Panc1 (cell line): ENCODE measurements around the gene LDLRAD4. TPM values are rescaled to one million over a fixed set of nuclear protein-coding genes. Genes with fewer than 3 reads are reported as not detected.

Source experiments
- ATAC-seq: fragments of 200-7000 bp; cut with Tn5 transposase; 2 replicates; pipeline ENCODE4 v1.9.1; 2020; ENCODE audit warnings: mild to moderate bottlenecking, moderate library complexity
- BruUV-seq: library from RNA; stranded (reverse); fragments of 400-500 nt; replicated peaks from 2 replicates; lab custom pipeline; 2021; lab: Mats Ljungman, UMichigan
- CTCF ChIA-PET: fragments of 300-600 bp; sonication (Branson Sonifier 250); formaldehyde crosslinking; loops from one replicate; lab custom pipeline; 2022; ENCODE audit warnings: antibody characterized with exemption; lab: Charles Lee
- POLR2A ChIA-PET: fragments of 300-600 bp; sonication (Branson Sonifier 250); formaldehyde crosslinking; loops from one replicate; lab custom pipeline; 2022; ENCODE audit warnings: antibody characterized with exemption; lab: Charles Lee
- DNase-seq: peaks from one replicate; pipeline ENCODE4 v3.0.0-alpha.2; 2010; ENCODE audit warnings: low read depth, low spot score
- H3K27ac ChIP-seq: 2 replicates; pipeline ENCODE4 v1.5.1; 2011; ENCODE audit warnings: mild to moderate bottlenecking, low read length, inconsistent platforms
- H3K27me3 ChIP-seq: fragments of 200-500 bp; sonication (Bioruptor generic); 2 replicates; pipeline ENCODE4 v1.6.0; 2014; ENCODE audit warnings: low read length, inconsistent platforms; ENCODE audit not compliant: control insufficient read depth, insufficient read depth
- H3K36me3 ChIP-seq: fragments of 200-500 bp; sonication (Bioruptor generic); 2 replicates; pipeline ENCODE4 v1.5.1; 2014; ENCODE audit warnings: inconsistent platforms, mild to moderate bottlenecking, low read length, moderate library complexity; ENCODE audit not compliant: control insufficient read depth, insufficient read depth
- H3K4me1 ChIP-seq: 2 replicates; pipeline ENCODE4 v1.5.1; 2011; ENCODE audit warnings: inconsistent platforms, mild to moderate bottlenecking, low read length, moderate library complexity; ENCODE audit not compliant: control insufficient read depth, insufficient read depth
- H3K4me3 ChIP-seq, 2 experiments: 2 replicates each; pipeline ENCODE4 v1.5.1; 2011 to 2012; ENCODE audit warnings: low read depth in 2 of 2, low read length in 2 of 2, mild to moderate bottlenecking in 2 of 2, inconsistent platforms in 1 of 2, moderate library complexity in 1 of 2
- H3K9me3 ChIP-seq: fragments of 200-500 bp; sonication (Bioruptor generic); 2 replicates; pipeline ENCODE4 v1.5.1; 2014; ENCODE audit warnings: low read depth, mild to moderate bottlenecking, inconsistent platforms, low read length, moderate library complexity; ENCODE audit not compliant: control insufficient read depth, insufficient read depth
- CTCF ChIP-seq: fragments of 450-650 bp; IDR thresholded peaks from 2 replicates; pipeline ENCODE4 v1.5.1; 2017; ENCODE audit warnings: mild to moderate bottlenecking
- POLR2AphosphoS5 ChIP-seq: IDR thresholded peaks from 2 replicates; pipeline ENCODE4 v1.6.1; 2012; ENCODE audit warnings: mild to moderate bottlenecking, low read depth, low read length, moderate library complexity
- REST ChIP-seq, 2 experiments: IDR thresholded peaks; 2 replicates each; pipeline ENCODE4 v1.6.1; 2011 to 2012; ENCODE audit warnings: low read depth in 2 of 2, control low read depth in 1 of 2, low read length in 1 of 2, mild to moderate bottlenecking in 1 of 2, moderate library complexity in 1 of 2; ENCODE audit not compliant: insufficient read depth in 1 of 2
- SIN3A ChIP-seq: IDR thresholded peaks from 2 replicates; pipeline ENCODE4 v1.6.1; 2012; ENCODE audit warnings: low read depth, mild to moderate bottlenecking, low read length, moderate library complexity, borderline replicate concordance; ENCODE audit not compliant: insufficient read depth
- TCF7L2 ChIP-seq: IDR thresholded peaks from 2 replicates; pipeline ENCODE4 v1.6.1; 2011; ENCODE audit warnings: mild to moderate bottlenecking, low read depth, low read length, inconsistent platforms
- in situ Hi-C: cut with HindIII; loops from 2 replicates; pipeline ENCODE4 v1.10.0; 2016; ENCODE audit warnings: low sequenced_read_pairs, low pct_unique_long_range_greater_than_20kb
- intact Hi-C: fragments of 100-400 bp; cut with micrococcal nuclease; formaldehyde crosslinking; loops from one replicate; pipeline ENCODE4 v1.10.0; 2022; ENCODE audit not compliant: unreplicated experiment
- total RNA-seq: library from RNA; stranded (reverse); gene quantifications from one replicate; pipeline ENCODE4 v1.2.1, GENCODE V29; 2021; ENCODE audit not compliant: unreplicated experiment

LDLRAD4 gene
- total RNA-seq, 1 experiment from 2014 or later = 0.28 TPM

DNA sequence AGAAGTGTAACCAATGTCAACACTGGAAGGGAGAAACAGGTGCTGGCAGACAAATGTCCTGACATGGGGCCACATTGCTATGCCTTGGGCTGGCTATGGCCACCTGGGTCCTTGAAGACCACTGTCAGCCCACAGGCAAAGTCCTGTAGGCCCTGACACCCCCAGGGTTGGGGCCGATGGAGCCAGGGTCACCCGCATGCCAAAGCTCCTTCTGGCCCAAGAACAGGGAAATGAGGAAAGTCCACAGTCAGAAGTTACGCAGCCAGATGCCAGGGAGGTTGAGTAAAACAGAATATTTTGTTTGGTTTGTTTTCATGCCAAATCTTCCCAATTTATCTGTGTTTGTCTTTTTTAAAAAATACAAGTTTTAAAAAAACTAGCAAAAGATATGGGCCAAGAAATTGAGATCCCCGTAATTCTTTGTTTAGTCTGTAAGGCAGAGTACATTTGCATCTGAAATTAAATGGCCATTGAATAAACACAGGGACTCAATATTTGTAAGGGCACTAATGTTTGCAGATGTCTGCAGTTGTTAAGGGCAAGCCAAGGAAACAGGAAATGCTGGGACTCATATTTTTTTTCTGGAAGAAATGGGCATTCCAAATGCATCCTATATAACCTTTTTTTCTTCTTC is 321.4 kb downstream of the LDLRAD4 start:
- no peak for ATAC-seq
- Histone ChIP-seq H3K36me3 (no peaks in the 10 kb centered on the region), H3K9me3 (no peaks in the 10 kb centered on the region), H3K27me3 (peaks cover 11% of the 10 kb centered on the region), H3K4me1 (no peaks in the 10 kb centered on the region), H3K27ac (no peak overlapping the region), H3K4me3 (no peak overlapping the region)
- in situ Hi-C loops = no loop called here
- POLR2A ChIA-PET = no interaction called here
- no peak for TF ChIP-seq REST (IDR thresholded peaks at IDR 0.05; ENCODE audit: insufficient read depth in 1 of 2, low read depth in 2 of 2, low read length in 1 of 2)
- TF ChIP-seq CTCF = no peak
- TF ChIP-seq SIN3A = no peak
- no peak for TF ChIP-seq TCF7L2
- TF ChIP-seq POLR2AphosphoS5 = no peak
- DNase-seq = no peak
- CTCF ChIA-PET = no interaction called here
- no TSS peak for BruUV-seq
- intact Hi-C loops = no loop called here

- no TSS peak for BruUV-seq
- Histone ChIP-seq H3K4me3 (no peak overlapping the region), H3K4me1 (no peaks in the 10 kb centered on the region), H3K9me3 (no peaks in the 10 kb centered on the region), H3K27me3 (peaks cover 8% of the 10 kb centered on the region), H3K27ac (no peak overlapping the region), H3K36me3 (no peaks in the 10 kb centered on the region)
- ATAC-seq = no peak
- CTCF ChIA-PET = no interaction called here
- POLR2A ChIA-PET = no interaction called here
- TF ChIP-seq SIN3A (no peak), CTCF (no peak), TCF7L2 (no peak), REST (IDR thresholded peaks at IDR 0.05; ENCODE audit: insufficient read depth in 1 of 2, low read depth in 2 of 2, low read length in 1 of 2) (no peak), POLR2AphosphoS5 (no peak)
- intact Hi-C loops = no loop called here
- in situ Hi-C loops = no loop called here
- no peak for DNase-seq
These were observed 322.1 kb downstream of the LDLRAD4 start for GRCh38 chr18:13540477-13541182.
